Nephron progenitor cell (in vitro differentiated cells): ENCODE data around the gene RNF14.
"Not testable (repeated sequence)": the region's sequence is repeated elsewhere in the genome, so short reads cannot be mapped to it uniquely, and the experiment has no call there.

ENCODE experiments used
- DNase-seq: peaks from one replicate; pipeline ENCODE4 v3.0.0; 2021
- H3K27ac Mint-ChIP-seq: 2 replicates; pipeline ENCODE4 v1.8.0; 2021; ENCODE audit warnings: mild to moderate bottlenecking, moderate library complexity, mixed read lengths
- H3K27me3 Mint-ChIP-seq: 2 replicates; pipeline ENCODE4 v1.8.0; 2021; ENCODE audit warnings: mild to moderate bottlenecking, low read depth, mixed read lengths; ENCODE audit not compliant: poor library complexity
- H3K36me3 Mint-ChIP-seq: 2 replicates; pipeline ENCODE4 v1.8.0; 2021; ENCODE audit warnings: low read depth, mixed read lengths
- H3K4me1 Mint-ChIP-seq: 2 replicates; pipeline ENCODE4 v1.8.0; 2021; ENCODE audit warnings: mixed read lengths
- H3K4me3 Mint-ChIP-seq: 2 replicates; pipeline ENCODE4 v1.8.0; 2021; ENCODE audit warnings: mild to moderate bottlenecking, moderate library complexity, mixed read lengths
- H3K9me3 Mint-ChIP-seq: 2 replicates; pipeline ENCODE4 v1.8.0; 2021; ENCODE audit warnings: mild to moderate bottlenecking, moderate library complexity, mixed read lengths
- TF ChIP-seq, protein P1 (sequence below): fragments of 200-600 bp; sonication (generic); IDR thresholded peaks from 2 replicates; pipeline ENCODE4 v1.5.0; 2021; ENCODE audit warnings: antibody characterized with exemption

RNF14 gene

DNA sequence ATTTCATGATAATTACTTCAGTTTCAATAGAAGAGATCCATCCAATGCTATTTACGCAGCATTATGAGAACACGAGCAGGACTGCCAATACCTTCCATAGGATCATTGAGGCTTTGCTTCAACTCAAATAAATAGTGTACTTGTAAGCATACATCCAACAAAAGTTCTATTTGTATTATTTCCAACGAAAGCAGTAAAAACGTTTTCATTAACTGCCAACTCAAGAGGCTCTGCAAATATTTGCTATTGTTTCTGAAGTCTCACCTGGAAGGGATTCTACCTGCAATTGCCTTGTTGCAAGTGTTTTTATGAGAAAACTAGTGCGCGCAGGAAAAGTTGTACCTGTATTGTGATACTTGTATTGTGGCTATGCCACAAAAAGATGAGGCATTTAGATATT lies 54.9 kb downstream of the RNF14 start:
- H3K4me1 Mint-ChIP-seq, result peaks cover 19% of the 10 kb centered on the region
- TF ChIP-seq, protein P1, sequence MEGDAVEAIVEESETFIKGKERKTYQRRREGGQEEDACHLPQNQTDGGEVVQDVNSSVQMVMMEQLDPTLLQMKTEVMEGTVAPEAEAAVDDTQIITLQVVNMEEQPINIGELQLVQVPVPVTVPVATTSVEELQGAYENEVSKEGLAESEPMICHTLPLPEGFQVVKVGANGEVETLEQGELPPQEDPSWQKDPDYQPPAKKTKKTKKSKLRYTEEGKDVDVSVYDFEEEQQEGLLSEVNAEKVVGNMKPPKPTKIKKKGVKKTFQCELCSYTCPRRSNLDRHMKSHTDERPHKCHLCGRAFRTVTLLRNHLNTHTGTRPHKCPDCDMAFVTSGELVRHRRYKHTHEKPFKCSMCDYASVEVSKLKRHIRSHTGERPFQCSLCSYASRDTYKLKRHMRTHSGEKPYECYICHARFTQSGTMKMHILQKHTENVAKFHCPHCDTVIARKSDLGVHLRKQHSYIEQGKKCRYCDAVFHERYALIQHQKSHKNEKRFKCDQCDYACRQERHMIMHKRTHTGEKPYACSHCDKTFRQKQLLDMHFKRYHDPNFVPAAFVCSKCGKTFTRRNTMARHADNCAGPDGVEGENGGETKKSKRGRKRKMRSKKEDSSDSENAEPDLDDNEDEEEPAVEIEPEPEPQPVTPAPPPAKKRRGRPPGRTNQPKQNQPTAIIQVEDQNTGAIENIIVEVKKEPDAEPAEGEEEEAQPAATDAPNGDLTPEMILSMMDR, result no peak
- no peak for DNase-seq
- peak overlapping the region; percentile 85 for H3K4me3 Mint-ChIP-seq
- peaks cover 6% of the 10 kb centered on the region for H3K36me3 Mint-ChIP-seq
- H3K9me3 Mint-ChIP-seq, result peaks cover 14% of the 10 kb centered on the region
- H3K27me3 Mint-ChIP-seq, result peaks cover 20% of the 10 kb centered on the region
- H3K27ac Mint-ChIP-seq, result no peak overlapping the region

DNA sequence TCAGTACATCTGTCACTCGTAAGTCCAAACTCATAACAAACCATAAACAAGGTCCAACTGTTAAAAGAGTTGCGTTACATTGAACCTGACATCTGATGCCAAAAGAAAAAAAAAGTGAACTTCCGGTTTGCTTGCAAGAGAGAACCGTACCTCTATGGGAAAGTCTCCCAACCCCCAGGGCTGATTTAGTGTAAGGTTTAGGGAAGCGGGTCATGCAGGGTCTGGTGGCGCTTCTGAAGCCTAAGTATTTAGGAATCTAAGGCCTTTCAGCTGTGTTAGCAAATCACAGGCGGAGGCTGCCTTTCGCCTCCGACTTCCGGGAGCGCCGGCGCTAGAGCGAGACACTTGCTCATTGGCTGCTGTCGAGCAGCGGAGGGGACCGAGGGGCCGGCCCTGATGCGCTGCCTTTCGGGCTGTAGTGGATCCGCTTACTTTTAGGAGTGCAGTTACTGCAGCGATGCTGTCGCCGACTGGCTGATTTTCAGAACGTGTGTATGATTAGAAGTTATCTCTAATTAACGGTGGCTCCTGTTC lies 55.9 kb downstream of the RNF14 start:
- H3K9me3 Mint-ChIP-seq, result peaks cover 12% of the 10 kb centered on the region
- DNase-seq, result peak; percentile 88
- TF ChIP-seq, protein P1, result no peak
- H3K4me3 Mint-ChIP-seq, result peak overlapping the region; percentile 85
- H3K27ac Mint-ChIP-seq, result peak overlapping the region; percentile 99
- peaks cover 6% of the 10 kb centered on the region for H3K36me3 Mint-ChIP-seq
- peaks cover 18% of the 10 kb centered on the region for H3K27me3 Mint-ChIP-seq
- H3K4me1 Mint-ChIP-seq, result peaks cover 19% of the 10 kb centered on the region

DNA sequence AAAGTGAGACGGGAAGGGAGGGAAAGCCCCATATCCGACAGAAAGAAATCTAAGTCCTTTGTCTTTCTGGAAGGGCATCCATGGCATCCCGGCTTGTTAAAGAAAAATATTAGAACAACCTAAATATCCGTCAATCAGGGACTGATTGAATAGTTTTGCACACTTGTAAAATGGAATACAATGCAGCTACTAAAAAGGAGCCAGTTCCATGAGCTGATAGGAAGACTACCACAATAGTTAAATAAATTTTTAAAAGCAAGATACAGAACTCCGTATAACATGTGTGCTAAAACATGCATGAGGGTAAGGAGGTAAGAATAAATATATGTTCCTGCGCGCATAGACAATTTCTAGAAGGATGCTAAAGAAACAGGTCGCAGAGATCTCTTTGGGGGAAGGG lies 56.7 kb downstream of the RNF14 start:
- no peak for DNase-seq
- Mint-ChIP-seq H3K27ac (no peak overlapping the region), H3K27me3 (peaks cover 19% of the 10 kb centered on the region), H3K4me1 (peaks cover 19% of the 10 kb centered on the region), H3K9me3 (peaks cover 4% of the 10 kb centered on the region), H3K36me3 (peaks cover under 1% of the 10 kb centered on the region), H3K4me3 (peak overlapping the region; percentile 85)
- TF ChIP-seq, protein P1, result no peak

DNA sequence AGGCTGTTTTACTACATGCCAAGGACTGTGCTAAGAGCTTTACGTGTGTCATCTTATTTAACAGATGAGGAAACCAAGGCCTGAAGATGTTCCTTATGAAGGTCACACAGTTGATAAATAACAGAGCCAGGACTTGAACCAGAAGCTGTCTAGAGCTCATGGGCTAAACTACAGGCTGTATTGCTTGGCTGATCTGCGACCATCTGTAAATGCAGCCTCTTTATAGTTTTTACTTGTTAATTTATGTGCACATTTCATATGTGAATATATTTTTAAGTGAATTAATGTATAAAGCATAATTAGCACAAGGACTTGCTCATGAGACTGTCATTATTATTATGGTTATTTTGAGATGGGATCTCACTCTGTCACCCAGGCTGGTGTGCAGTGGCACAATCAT lies 63.2 kb downstream of the RNF14 start:
- Mint-ChIP-seq H3K9me3 (peaks cover 3% of the 10 kb centered on the region), H3K4me3 (no peak overlapping the region)

DNA sequence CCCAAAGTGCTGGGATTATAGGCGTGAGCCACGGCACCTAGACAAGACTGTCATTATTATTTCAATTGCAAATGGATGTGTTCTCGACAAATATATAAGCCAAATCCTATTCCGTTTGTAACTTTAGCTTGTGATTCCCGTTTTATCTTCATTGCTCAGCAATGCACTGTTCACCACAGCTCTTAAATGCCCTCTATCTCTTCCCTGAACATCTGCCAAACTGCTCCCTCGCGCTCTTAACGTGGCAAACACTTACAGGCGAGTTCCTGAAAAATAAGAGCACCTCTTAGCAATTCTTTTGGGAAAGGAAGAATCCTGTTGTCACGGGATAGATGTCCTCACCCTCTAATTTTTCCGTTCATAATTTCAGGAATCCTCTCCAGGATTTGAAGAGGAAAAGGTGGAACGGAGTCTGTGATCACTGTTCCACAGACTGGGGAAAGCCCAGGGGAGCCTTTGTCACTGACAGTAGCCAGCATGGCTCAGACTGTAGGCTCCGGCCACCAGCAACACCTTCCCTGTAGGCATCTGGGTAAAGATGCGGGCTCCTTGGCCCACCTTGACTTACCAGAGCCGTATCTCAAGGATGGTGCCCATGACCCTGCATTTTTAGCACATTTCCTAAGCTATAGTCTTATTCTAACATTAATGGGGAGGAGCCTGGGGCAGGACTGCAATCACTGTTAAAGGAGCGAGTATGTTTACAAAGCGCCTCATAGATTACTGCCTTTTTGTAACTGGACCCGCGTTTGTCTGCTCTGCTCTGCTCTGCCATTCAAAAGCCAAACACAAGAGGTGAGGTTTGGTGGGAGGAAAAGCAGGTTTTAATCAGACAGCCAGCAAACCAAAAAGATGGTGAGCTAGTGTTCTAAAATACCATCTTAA lies 64.1 kb downstream of the RNF14 start:
- Mint-ChIP-seq H3K9me3 (peaks cover 3% of the 10 kb centered on the region), H3K4me3 (no peak overlapping the region), H3K27me3 (peaks cover 22% of the 10 kb centered on the region), H3K27ac (no peak overlapping the region), H3K4me1 (peaks cover 14% of the 10 kb centered on the region), H3K36me3 (no peaks in the 10 kb centered on the region)
- TF ChIP-seq, protein P1, result no peak
- no peak for DNase-seq

More for the DNA sequence above, 63.2 kb downstream of the RNF14 start:
- H3K27ac Mint-ChIP-seq, result no peak overlapping the region
- H3K27me3 Mint-ChIP-seq, result peaks cover 15% of the 10 kb centered on the region
- TF ChIP-seq, protein P1, result no peak
- no peak for DNase-seq
- H3K36me3 Mint-ChIP-seq, result no peaks in the 10 kb centered on the region
- H3K4me1 Mint-ChIP-seq, result peaks cover 14% of the 10 kb centered on the region

DNA sequence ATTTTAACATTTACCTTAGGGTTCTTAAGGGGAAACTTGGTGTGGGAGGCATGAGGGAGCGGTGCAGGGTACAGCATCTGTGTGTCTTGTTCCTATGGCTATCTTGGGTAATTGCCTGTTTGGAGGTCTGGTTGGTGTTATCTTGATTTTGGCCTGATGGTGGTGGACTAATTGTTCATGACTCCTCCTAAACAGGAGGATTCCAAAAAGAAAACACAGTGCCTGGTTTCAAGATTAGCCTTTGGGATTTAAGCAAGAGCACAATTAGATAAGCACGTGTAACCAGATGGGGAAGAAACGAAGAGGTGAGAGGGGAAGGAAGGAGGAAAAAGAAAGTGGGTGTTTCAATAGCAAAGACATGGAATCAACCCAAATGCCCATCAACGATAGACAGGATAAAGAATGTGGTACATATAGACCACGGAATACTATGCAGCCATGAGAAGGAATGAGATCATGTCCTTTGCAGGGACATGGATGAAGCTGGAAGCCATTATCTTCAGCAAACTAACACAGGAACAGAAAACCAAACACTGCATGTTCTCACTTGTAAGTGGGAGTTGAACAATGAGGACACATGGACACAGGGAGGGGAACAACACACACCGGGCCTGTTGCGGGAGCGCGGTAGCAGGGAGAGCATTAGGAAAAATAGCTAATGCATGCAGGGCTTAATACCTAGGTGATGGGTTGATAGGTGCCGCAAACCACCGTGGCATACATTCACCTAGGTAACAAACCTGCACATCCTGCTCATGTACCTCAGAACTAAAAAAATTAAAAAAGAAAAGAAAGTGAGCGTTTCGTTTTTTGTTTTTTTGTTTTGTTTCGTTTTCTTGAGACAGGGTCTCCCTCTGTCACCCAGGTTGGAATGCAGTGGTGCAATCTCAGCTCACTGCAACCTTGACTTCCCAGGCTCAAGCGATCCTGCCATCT lies 65.0 kb downstream of the RNF14 start:
- peaks cover 22% of the 10 kb centered on the region for H3K27me3 Mint-ChIP-seq
- not testable (repeated sequence) for H3K4me3 Mint-ChIP-seq, DNase-seq, H3K36me3 Mint-ChIP-seq, H3K27ac Mint-ChIP-seq, H3K9me3 Mint-ChIP-seq
- H3K4me1 Mint-ChIP-seq, result peaks cover 14% of the 10 kb centered on the region
